Fibroblast of pulmonary artery (primary cell): Measurements from ENCODE around the gene ATP5PO.
A peak's percentile ranks its signal among the peaks of the same experiment; 100 is the strongest.

ENCODE experiments used
- DNase-seq: peaks from one replicate; pipeline ENCODE4 v3.0.0-alpha.2; 2010; ENCODE audit warnings: low read depth
- H3K4me3 ChIP-seq: replicated peaks from 2 replicates; pipeline ENCODE4 v1.5.1; 2011; ENCODE audit warnings: low read depth, mild to moderate bottlenecking, control low read depth, low read length, moderate library complexity
- TF ChIP-seq, protein P1 (sequence below): IDR thresholded peaks from 2 replicates; pipeline ENCODE4 v1.5.1; 2011; ENCODE audit warnings: mild to moderate bottlenecking, control low read depth, low read length, inconsistent platforms; ENCODE audit errors: missing control alignments

ATP5PO gene

GRCh38 chr21:33856893-33857527, 58.6 kb downstream of the ATP5PO start:
- no peak for DNase-seq
- TF ChIP-seq, protein P1, sequence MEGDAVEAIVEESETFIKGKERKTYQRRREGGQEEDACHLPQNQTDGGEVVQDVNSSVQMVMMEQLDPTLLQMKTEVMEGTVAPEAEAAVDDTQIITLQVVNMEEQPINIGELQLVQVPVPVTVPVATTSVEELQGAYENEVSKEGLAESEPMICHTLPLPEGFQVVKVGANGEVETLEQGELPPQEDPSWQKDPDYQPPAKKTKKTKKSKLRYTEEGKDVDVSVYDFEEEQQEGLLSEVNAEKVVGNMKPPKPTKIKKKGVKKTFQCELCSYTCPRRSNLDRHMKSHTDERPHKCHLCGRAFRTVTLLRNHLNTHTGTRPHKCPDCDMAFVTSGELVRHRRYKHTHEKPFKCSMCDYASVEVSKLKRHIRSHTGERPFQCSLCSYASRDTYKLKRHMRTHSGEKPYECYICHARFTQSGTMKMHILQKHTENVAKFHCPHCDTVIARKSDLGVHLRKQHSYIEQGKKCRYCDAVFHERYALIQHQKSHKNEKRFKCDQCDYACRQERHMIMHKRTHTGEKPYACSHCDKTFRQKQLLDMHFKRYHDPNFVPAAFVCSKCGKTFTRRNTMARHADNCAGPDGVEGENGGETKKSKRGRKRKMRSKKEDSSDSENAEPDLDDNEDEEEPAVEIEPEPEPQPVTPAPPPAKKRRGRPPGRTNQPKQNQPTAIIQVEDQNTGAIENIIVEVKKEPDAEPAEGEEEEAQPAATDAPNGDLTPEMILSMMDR, result no peak
- H3K4me3 ChIP-seq, result no peak overlapping the region

DNA sequence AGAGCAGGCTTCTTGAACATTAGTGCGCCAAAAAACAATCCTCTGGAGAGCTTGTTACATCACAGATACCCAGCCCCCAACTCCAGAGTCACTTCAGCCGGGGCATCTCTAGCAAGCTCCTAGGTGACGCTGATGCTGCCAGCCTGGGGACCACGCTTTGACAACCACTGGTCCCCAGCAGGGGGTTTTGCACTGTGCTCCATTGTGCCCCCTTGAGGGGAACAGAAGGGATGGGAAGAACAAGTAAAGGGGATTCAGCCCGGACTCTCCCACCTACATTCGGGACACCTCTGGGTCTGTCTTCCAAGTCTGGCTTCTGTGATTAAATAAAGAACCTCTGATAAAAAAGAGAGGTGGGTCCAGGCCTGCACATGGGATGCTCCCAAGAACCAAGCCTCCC, 60.4 kb downstream of the ATP5PO start:
- TF ChIP-seq, protein P1, result peak; percentile 18
- no peak overlapping the region for H3K4me3 ChIP-seq
- DNase-seq, result no peak

GRCh38 chr21:33854604-33855003, 61.0 kb downstream of the ATP5PO start:
- no peak for DNase-seq
- no peak overlapping the region for H3K4me3 ChIP-seq
- TF ChIP-seq, protein P1, result no peak
